ENCODE results near the gene NR3C1.

Gene NR3C1

DNA sequence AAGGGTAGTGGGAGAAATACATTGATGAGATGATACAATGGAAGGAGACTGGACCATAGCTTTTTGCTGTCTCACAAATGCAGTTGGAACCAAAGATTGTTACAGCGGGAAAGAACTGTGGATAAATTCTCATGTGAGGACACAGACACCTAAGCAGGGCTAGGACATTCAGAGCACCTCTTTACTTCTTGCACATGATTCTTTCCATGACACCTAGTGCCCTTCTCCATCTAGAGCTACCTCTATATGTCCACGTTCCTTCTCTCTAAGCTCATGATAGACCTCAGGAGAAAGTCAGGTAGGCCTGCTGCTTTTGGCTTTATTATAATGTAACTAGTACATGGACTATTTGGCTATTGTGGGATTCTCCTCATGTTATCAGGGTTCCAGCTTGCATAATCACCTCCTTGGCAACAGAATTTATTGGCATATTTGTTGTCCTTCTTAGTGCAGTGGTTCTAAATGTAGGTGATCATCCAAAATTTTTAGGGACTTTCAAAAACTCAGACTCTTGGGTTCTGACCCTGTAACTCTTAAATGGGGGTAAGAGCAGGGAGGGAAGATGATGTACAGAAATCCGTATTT is 27.2 kb downstream of the NR3C1 start:
- peaks cover 20% of the 10 kb centered on the region for H3K79me2 ChIP-seq
- peaks cover 8% of the 10 kb centered on the region for H3K4me1 ChIP-seq
- H3K36me3 ChIP-seq (ENCODE audit: control insufficient read depth, insufficient read depth, low read length): no peaks in the 10 kb centered on the region
- no peak overlapping the region for H3K4me2 ChIP-seq (ENCODE audit: low read length)
- no peak overlapping the region for H3K4me3 ChIP-seq (ENCODE audit: low read depth, low read length)
- no peaks in the 10 kb centered on the region for H3K27me3 ChIP-seq (ENCODE audit: control insufficient read depth, insufficient read depth, low read length)
- no peak overlapping the region for H2AFZ ChIP-seq
- H3K9me3 ChIP-seq (ENCODE audit: control insufficient read depth, low read length): no peaks in the 10 kb centered on the region
- H3K9ac ChIP-seq: no peak overlapping the region
- no peak overlapping the region for H3K27ac ChIP-seq
- TF ChIP-seq, protein P1, sequence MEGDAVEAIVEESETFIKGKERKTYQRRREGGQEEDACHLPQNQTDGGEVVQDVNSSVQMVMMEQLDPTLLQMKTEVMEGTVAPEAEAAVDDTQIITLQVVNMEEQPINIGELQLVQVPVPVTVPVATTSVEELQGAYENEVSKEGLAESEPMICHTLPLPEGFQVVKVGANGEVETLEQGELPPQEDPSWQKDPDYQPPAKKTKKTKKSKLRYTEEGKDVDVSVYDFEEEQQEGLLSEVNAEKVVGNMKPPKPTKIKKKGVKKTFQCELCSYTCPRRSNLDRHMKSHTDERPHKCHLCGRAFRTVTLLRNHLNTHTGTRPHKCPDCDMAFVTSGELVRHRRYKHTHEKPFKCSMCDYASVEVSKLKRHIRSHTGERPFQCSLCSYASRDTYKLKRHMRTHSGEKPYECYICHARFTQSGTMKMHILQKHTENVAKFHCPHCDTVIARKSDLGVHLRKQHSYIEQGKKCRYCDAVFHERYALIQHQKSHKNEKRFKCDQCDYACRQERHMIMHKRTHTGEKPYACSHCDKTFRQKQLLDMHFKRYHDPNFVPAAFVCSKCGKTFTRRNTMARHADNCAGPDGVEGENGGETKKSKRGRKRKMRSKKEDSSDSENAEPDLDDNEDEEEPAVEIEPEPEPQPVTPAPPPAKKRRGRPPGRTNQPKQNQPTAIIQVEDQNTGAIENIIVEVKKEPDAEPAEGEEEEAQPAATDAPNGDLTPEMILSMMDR (IDR thresholded peaks at IDR 0.05): no peak

DNA sequence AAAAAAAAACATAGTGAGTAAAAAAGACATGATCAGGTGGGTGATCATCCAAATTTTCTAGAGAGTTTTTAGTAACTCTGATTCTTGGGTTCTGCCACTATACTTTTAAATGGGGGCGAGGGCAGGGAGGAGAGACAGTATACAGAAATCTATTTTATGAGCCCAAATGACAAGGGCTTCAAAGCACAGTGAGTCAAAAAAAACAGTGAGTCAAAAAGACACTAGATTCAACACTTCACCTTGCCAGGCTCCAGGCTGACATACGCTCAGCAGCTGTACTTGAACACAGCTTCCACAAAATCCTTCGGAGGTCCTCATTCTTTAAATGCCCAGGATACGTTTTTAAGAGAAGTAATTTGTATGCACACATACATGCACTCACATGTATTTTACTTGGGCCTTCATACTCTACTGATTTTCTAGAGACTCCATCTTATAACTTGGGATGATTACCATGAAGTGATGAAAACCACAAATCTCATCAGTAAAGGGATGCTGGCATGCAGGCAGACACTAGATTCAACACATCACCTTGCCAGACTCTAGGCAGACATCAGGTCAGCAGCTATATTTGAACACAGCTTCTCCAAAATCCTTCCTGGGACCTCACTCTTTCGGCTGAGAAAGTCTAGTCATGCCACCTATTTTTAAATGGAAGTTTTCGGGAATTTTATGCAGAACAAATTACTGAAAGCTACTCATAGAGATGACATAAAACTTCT is 28.8 kb downstream of the NR3C1 start:
- no peak overlapping the region for H2AFZ ChIP-seq
- H3K4me1 ChIP-seq: peaks cover 8% of the 10 kb centered on the region
- H3K27ac ChIP-seq: no peak overlapping the region

DNA sequence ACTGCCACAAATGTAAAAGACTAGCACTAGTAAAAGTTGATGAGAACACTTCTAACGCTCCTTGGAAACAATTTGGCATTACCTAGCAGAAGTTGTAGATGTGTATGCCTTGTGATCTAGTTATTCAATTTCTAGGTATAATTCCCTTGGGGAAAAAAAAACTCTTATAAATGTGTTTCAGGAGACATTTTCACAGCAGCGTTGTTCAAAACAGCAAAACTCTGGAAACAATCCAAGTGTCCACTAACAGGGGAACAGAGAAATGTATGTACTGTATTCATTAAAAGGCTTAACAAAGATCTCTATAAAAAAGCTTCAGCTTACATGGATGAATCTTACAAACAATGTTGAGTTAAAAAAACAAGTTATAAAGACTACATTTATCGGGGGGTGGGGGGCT is 30.4 kb downstream of the NR3C1 start:
- no peak overlapping the region for H2AFZ ChIP-seq
- H3K9me3 ChIP-seq (ENCODE audit: control insufficient read depth, low read length): no peaks in the 10 kb centered on the region
- H3K4me2 ChIP-seq (ENCODE audit: low read length): no peak overlapping the region
- peaks cover 24% of the 10 kb centered on the region for H3K79me2 ChIP-seq
- TF ChIP-seq, protein P1 (IDR thresholded peaks at IDR 0.05): no peak
- H3K9ac ChIP-seq: no peak overlapping the region
- no peak overlapping the region for H3K4me3 ChIP-seq (ENCODE audit: low read depth, low read length)
- H3K4me1 ChIP-seq: peaks cover 5% of the 10 kb centered on the region
- no peaks in the 10 kb centered on the region for H3K36me3 ChIP-seq (ENCODE audit: control insufficient read depth, insufficient read depth, low read length)
- H3K27me3 ChIP-seq (ENCODE audit: control insufficient read depth, insufficient read depth, low read length): no peaks in the 10 kb centered on the region
- H3K27ac ChIP-seq: no peak overlapping the region

More for the DNA sequence above, 28.8 kb downstream of the NR3C1 start:
- Histone ChIP-seq H3K9me3 (ENCODE audit: control insufficient read depth, low read length) (no peaks in the 10 kb centered on the region), H3K79me2 (peaks cover 20% of the 10 kb centered on the region), H3K27me3 (ENCODE audit: control insufficient read depth, insufficient read depth, low read length) (no peaks in the 10 kb centered on the region), H3K4me2 (ENCODE audit: low read length) (no peak overlapping the region), H3K9ac (no peak overlapping the region), H3K4me3 (ENCODE audit: low read depth, low read length) (no peak overlapping the region), H3K36me3 (ENCODE audit: control insufficient read depth, insufficient read depth, low read length) (no peaks in the 10 kb centered on the region)
- TF ChIP-seq, protein P1 (IDR thresholded peaks at IDR 0.05): no peak

DNA sequence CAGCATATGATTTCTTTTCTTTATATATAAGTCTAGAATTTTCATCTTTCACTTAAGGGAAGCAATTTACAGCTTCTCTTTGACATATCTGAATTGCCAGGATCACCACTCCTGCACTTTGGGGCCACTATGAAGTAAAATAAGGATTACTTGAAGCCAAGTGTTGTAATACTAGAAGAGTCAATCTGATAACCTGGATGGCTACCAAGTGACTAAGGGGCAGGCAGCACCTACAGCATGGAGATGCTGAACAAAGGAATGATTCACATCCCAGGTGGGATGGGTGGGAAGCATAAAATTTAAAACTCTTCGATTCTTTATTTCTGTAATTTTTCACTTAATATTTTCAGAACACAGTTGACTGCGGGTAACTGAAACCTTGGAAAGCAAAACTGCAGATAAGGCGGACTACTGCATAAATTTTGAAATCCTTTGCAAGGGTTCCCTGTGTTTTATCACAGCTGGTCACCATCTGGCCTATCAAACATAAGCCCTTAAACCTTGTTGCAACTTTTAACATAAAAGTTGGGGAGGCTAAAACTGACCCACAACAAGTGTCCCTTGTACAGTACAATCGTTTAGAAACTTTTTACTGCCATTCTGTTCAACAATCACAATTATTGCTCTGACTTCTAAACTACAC is 31.2 kb downstream of the NR3C1 start:
- no peak overlapping the region for H3K27ac ChIP-seq
- peaks cover 5% of the 10 kb centered on the region for H3K4me1 ChIP-seq
- H3K4me3 ChIP-seq (ENCODE audit: low read depth, low read length): no peak overlapping the region
- H3K9me3 ChIP-seq (ENCODE audit: control insufficient read depth, low read length): no peaks in the 10 kb centered on the region
- H3K9ac ChIP-seq: no peak overlapping the region
- H3K79me2 ChIP-seq: peaks cover 24% of the 10 kb centered on the region
- no peaks in the 10 kb centered on the region for H3K27me3 ChIP-seq (ENCODE audit: control insufficient read depth, insufficient read depth, low read length)
- H2AFZ ChIP-seq: no peak overlapping the region
- TF ChIP-seq, protein P1 (IDR thresholded peaks at IDR 0.05): no peak
- no peaks in the 10 kb centered on the region for H3K36me3 ChIP-seq (ENCODE audit: control insufficient read depth, insufficient read depth, low read length)
- H3K4me2 ChIP-seq (ENCODE audit: low read length): no peak overlapping the region

Measured in parathyroid adenoma (tissue), 2 donors.